OCI-M1 (cell line): ENCODE data around the gene SEMA6B.

Experiments used
- DNase-seq: peaks from one replicate; lab custom pipeline; 2025; lab: John Stamatoyannopoulos, UW

The SEMA6B gene

DNA sequence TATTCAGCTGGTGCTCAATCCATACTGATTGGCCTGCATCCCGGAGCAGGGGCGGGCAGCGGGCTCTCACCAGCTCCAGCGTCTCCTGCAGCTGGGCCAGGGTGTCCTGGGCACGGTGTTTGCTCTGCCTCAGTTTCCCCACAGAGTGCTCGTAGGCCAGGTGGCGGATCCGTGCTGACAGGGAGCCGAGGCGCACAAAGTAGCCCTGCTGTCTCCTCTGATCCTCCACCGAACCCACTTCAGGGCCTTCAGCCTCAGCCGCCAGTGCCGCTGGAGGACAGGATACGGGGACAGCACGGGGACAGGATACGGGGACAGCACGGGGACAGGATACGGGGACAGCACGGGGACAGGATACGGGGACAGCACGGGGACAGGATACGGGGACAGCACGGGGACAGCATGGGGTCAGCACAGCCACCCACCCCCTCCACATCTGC is 33.9 kb downstream of the SEMA6B start:
- DNase-seq, result no peak

DNA sequence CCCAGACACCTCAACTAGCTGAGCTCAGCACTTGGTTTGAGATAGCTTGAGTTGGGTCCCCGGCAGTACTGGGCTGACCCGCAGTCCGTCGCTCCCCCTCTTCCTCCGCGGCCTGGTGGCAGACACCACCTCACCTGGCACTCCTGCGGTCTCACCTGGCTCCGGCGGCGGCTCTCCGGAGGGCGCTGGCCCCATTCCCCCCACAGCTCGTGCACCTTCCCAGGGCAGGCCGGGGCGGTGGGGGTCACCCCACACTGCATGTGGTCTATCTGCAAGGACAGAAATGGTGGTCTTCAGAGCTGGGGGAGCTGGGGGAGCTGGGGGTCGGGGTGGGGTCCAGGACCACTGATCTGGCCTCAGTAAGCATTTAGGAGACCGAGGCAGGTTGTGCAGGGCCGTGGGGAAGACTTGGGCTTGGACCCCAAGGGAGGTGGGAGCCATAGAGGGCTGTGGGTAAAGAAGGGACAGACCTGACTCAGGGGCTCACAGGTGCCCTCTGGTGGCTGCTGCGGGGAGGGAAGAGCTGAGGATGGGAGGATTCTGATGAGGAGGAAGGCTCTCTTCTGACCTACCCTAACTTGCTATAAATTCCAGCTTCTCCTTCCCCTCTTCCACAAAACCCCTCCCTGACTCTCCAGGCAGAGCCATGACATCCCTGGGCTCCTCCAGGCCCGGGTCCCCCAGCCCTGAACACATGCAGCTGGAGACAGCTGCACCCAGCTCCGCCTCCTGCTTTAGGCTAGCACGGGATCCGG is 34.5 kb downstream of the SEMA6B start:
- peak; percentile 89 for DNase-seq

GRCh38 chr19:4523306-4524110 is 36.0 kb downstream of the SEMA6B start:
- peak; percentile 83 for DNase-seq

GRCh38 chr19:4522291-4523002 is 37.0 kb downstream of the SEMA6B start:
- no peak for DNase-seq

DNA sequence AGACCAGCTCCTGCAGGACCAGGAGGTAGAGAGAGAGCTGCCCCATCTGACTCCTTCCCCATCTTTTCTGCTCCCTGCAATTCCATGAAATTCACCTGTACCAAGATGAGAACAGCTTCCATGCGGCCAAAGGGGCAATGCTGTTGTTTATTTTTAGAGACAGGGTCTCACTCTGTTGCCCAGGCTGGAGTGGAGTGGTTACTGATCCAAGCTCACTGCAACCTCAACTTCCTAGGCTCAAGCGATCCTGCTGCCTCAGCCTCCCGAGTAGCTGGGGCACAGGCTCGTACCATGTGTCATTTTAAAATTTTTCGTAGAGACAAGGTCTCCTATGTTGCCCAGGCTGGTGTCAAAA is 37.6 kb downstream of the SEMA6B start:
- no peak for DNase-seq

DNA sequence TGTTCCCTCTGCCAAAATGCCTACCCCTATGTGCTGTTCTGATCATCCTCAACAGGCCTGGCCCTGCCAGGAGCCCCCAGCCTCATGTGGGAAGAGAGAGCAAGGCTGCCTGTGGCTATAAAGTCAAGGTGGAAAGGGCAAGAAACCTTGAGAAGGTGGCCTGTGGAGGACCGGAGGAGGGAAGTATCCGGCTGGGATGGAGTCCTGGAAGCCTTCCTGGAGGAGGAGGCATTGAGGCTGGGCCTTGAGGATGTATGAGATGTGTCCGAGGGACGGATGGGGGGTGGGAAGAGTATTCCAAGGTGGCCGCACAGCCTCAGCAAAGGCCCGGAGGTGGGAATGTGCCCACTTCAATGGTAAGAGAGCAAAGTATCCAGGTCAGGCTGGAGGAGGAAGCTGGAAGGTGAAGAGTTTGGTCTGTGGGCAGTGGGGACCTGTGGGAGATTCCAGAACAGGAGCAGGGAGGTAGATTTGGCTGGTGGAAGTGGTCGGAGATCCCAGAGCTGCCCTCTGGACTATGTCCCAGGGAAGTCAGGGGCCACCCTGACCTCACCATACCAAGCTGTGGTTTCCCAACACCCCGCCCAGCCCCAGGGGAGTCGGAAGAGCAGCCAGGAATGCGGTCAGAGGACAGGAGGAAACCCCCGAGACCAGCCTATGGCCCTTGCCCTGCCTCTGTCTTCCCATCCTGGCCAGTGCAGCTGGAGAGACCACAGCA is 38.2 kb downstream of the SEMA6B start:
- DNase-seq, result no peak

- no peak for DNase-seq
Measured at GRCh38 chr19:4519521-4520277, 39.8 kb downstream of the SEMA6B start.

- no peak for DNase-seq
Measured at GRCh38 chr19:4519172-4519496, 40.4 kb downstream of the SEMA6B start.

- no peak for DNase-seq
Measured at GRCh38 chr19:4518345-4519171, 40.9 kb downstream of the SEMA6B start, which contains the start of gene PLIN4. PLIN4 (minus strand) TSS chr19:4518486; CDS start chr19:4518272, 214 bp downstream.

DNA sequence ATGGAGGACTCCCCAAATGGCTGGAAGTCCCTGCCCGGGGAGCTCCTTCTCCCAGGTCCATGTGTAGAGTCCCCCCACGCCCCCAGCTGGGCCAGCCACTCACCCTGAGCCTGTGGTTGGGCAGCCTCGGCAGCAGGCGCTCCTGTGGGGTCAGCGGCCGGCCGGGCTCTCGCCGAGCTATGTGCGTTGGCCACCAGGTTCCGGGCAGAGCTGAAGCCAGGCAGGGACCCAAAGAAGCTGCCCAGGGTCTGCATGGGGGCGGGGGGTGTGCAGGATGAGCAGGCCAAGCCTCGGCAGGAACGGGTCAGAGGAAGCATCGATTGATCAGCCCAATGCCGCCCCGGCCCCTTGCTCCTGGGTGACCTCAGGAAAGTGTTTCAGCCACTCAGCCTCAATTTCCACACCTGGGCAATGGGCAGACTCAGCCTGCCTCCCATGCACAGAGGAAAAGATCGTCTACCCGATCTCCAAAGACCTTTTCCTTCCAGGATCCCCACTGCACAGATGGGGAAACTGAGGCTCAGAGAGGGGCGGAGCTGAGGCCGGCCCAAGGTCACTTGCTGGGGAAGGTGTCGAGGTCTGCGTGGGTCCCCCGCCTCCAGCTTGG is 41.9 kb downstream of the SEMA6B start:
- DNase-seq, result no peak

GRCh38 chr19:4516939-4517300 is 42.6 kb downstream of the SEMA6B start:
- DNase-seq, result no peak

DNA sequence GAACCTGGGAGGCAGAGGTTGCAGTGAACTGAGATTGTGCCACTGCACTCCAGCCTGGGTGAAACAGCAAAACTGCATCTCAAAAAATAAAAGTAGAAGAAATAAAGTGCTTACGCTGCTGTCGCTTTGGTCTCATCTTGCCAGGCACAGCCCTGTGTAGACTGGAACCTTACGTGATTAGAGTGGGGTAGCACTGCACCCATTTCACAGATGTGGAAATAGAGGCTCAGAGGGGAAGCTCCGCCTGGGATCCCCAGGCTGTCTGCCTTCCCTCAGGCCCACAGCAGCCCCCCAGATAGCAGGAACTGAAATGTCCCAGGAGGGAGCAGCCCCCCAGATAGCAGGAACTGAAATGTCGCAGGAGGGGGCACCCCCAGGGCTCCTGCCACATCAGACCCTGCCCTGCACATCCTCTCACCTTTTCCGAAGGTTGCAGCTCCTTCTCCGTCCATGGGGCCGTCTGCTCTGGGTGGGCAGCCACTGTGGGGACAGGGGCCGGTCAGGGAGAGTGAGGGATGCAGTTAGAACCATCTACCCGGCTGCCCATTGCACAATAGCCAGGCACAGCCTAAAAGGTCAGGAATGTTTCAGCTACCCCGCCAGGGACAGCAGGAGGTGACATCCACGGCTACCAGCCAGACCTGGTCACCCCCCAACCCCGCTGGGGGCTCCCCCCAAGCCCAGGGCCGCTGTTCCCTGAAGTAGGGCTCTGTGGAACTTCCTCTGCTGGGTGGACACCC is 43.1 kb downstream of the SEMA6B start:
- no peak for DNase-seq

GRCh38 chr19:4515732-4516131 is 43.8 kb downstream of the SEMA6B start:
- no peak for DNase-seq

DNA sequence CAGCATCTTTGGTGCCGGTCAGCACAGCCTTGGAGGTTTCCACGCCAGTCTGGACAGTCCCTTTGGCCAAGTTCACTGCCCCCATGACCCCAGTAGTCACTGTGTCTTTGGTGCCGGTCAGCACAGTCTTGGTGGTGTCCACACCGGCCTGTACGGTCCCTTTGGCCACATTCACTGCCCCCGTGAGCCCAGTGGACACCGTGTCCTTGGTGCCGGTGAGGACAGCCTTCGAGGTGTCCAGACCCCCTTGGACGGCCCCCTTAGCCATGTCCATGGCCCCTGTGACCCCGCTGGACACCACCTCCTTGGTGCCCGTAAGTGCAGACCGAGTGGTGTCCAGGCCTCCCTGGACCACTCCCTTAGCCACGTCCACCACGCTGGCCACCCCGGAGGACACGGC is 46.2 kb downstream of the SEMA6B start:
- no peak for DNase-seq

GRCh38 chr19:4512070-4512469 is 47.4 kb downstream of the SEMA6B start:
- DNase-seq, result no peak

DNA sequence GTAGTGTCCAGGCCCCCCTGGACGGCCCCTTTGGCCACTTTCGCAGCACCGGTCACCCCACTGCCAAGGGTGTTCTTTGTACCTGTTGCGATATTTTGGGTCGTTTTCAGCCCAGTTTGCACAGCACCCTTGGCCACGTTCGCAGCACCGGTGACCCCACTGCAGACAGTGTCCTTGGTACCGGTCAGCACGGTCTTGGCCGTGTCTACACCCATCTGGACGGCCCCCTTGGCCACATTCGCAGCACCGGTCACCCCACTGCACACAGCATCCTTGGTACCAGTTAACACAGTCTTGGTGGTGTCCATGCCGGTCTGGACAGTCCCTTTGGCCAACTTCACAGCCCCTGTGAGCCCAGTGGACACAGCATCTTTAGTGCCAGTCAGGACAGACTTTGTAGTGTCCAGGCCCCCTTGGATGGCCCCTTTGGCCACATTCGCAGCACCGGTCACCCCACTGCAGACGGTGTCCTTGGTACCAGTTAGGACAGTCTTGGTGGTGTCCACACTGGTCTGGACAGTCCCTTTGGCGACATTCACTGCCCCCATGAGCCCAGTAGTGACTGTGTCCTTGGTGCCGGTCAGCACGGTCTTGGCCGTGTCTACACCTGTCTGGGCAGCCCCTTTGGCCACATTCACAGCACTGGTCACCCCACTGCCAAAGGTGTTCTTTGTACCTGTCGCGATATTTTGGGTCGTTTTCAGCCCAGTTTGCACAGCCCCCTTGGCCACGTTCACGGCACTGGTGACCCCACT is 48.0 kb downstream of the SEMA6B start:
- DNase-seq, result no peak

DNA sequence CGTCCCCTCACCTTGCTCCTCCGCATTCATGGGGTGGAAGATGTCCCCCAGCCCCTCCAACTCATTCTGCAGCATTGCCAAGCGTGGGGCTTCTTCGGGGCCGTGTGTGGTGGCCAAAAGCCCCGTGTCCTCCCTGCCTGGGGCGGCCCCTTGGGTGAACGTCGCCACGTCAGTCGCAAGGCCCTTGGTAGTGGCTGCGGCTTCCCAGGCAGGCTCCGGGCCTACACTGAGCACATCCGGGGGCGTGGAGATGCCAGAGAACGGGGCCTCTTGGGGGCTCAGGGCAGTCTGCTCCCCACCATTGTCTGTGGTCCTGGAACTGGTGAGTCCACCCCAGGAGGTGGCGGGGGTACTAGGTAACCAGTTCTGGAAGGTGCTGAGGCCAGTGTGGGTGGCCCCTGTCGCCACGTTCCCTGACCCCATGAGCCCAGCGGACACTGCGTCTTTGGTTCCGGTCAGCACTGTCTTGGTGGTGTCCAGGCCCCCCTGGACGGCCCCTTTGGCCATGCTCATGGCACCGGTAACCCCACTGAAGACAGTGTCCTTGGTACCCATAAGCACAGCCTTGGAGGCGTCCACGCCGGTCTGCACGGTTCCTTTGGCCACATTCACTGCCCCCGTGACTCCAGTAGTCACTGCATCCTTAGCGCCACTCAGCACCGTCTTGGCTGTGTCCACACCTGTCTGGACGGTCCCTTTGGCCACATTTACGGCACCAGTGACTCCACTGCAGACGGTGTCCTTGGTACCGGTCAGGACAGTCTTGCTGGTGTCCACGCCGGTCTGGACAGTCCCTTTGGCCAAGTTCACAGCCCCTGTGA is 48.8 kb downstream of the SEMA6B start:
- no peak for DNase-seq

GRCh38 chr19:4508698-4509097 is 50.8 kb downstream of the SEMA6B start:
- no peak for DNase-seq
